Measurements from ENCODE around the gene SLC9A9.

Gene SLC9A9

GRCh38 chr3:143255739-143256138, 592.5 kb downstream of the SLC9A9 start:
- Histone ChIP-seq H3K4me3 (ENCODE audit: low read length) (no peak overlapping the region), H3K9ac (ENCODE audit: low read depth, low read length) (no peak overlapping the region), H3K36me3 (ENCODE audit: insufficient read depth, low read length) (no peaks in the 10 kb centered on the region), H3K4me2 (ENCODE audit: low read length) (no peak overlapping the region), H3K9me3 (replicated peaks; ENCODE audit: low read length) (no peaks in the 10 kb centered on the region), H3K4me1 (ENCODE audit: control insufficient read depth, insufficient read depth, low read length) (peaks cover 6% of the 10 kb centered on the region), H3K27me3 (ENCODE audit: control insufficient read depth, insufficient read depth, low read length) (no peaks in the 10 kb centered on the region)

GRCh38 chr3:143252931-143253330, 595.3 kb downstream of the SLC9A9 start:
- no peaks in the 10 kb centered on the region for H3K36me3 ChIP-seq (ENCODE audit: insufficient read depth, low read length)
- H3K4me1 ChIP-seq (ENCODE audit: control insufficient read depth, insufficient read depth, low read length) = peaks cover 6% of the 10 kb centered on the region
- H3K9ac ChIP-seq (ENCODE audit: low read depth, low read length) = peak overlapping the region; percentile 5
- no peaks in the 10 kb centered on the region for H3K9me3 ChIP-seq (replicated peaks; ENCODE audit: low read length)
- H3K27me3 ChIP-seq (ENCODE audit: control insufficient read depth, insufficient read depth, low read length) = no peaks in the 10 kb centered on the region
- H3K4me3 ChIP-seq (ENCODE audit: low read length) = no peak overlapping the region
- H3K4me2 ChIP-seq (ENCODE audit: low read length) = no peak overlapping the region

DNA sequence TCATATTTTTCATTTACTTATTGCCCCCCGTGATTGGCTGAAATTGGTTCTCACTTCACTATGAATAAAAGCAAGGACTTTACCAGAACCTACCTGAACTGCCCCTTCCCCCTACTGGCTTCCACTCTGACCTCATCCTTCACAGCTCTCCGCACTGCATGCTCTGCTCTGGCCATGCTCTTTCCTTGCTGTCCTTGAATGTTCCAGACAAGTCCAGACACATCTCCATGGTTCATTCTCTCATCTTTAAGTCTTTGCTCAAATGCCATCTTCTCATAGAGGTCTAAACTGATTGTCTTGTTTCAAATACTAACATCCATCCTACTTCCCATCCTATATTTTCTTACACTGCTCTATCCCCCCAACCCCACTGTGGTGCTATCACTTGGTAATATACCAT, 599.3 kb downstream of the SLC9A9 start:
- peaks cover 6% of the 10 kb centered on the region for H3K4me1 ChIP-seq (ENCODE audit: control insufficient read depth, insufficient read depth, low read length)
- H3K9ac ChIP-seq (ENCODE audit: low read depth, low read length) = no peak overlapping the region
- H3K27me3 ChIP-seq (ENCODE audit: control insufficient read depth, insufficient read depth, low read length) = no peaks in the 10 kb centered on the region
- no peaks in the 10 kb centered on the region for H3K36me3 ChIP-seq (ENCODE audit: insufficient read depth, low read length)
- H3K4me2 ChIP-seq (ENCODE audit: low read length) = no peak overlapping the region
- no peaks in the 10 kb centered on the region for H3K9me3 ChIP-seq (replicated peaks; ENCODE audit: low read length)
- H3K4me3 ChIP-seq (ENCODE audit: low read length) = no peak overlapping the region

GRCh38 chr3:143247073-143247472, 601.2 kb downstream of the SLC9A9 start:
- H3K36me3 ChIP-seq (ENCODE audit: insufficient read depth, low read length) = no peaks in the 10 kb centered on the region
- H3K27me3 ChIP-seq (ENCODE audit: control insufficient read depth, insufficient read depth, low read length) = no peaks in the 10 kb centered on the region
- H3K4me1 ChIP-seq (ENCODE audit: control insufficient read depth, insufficient read depth, low read length) = peaks cover 6% of the 10 kb centered on the region
- H3K4me2 ChIP-seq (ENCODE audit: low read length) = no peak overlapping the region
- no peak overlapping the region for H3K4me3 ChIP-seq (ENCODE audit: low read length)
- H3K9ac ChIP-seq (ENCODE audit: low read depth, low read length) = no peak overlapping the region
- no peaks in the 10 kb centered on the region for H3K9me3 ChIP-seq (replicated peaks; ENCODE audit: low read length)

GRCh38 chr3:143245692-143246091, 602.6 kb downstream of the SLC9A9 start:
- Histone ChIP-seq H3K36me3 (ENCODE audit: insufficient read depth, low read length) (no peaks in the 10 kb centered on the region), H3K4me2 (ENCODE audit: low read length) (no peak overlapping the region), H3K9me3 (replicated peaks; ENCODE audit: low read length) (no peaks in the 10 kb centered on the region), H3K27me3 (ENCODE audit: control insufficient read depth, insufficient read depth, low read length) (no peaks in the 10 kb centered on the region), H3K4me3 (ENCODE audit: low read length) (no peak overlapping the region), H3K4me1 (ENCODE audit: control insufficient read depth, insufficient read depth, low read length) (peaks cover 17% of the 10 kb centered on the region), H3K9ac (ENCODE audit: low read depth, low read length) (no peak overlapping the region)

- no peaks in the 10 kb centered on the region for H3K9me3 ChIP-seq (replicated peaks; ENCODE audit: low read length)
- no peaks in the 10 kb centered on the region for H3K27me3 ChIP-seq (ENCODE audit: control insufficient read depth, insufficient read depth, low read length)
- no peaks in the 10 kb centered on the region for H3K36me3 ChIP-seq (ENCODE audit: insufficient read depth, low read length)
- H3K4me2 ChIP-seq (ENCODE audit: low read length) = no peak overlapping the region
- no peak overlapping the region for H3K9ac ChIP-seq (ENCODE audit: low read depth, low read length)
- no peak overlapping the region for H3K4me3 ChIP-seq (ENCODE audit: low read length)
- peaks cover 19% of the 10 kb centered on the region for H3K4me1 ChIP-seq (ENCODE audit: control insufficient read depth, insufficient read depth, low read length)
Measured at GRCh38 chr3:143244516-143245063, 603.7 kb downstream of the SLC9A9 start.

DNA sequence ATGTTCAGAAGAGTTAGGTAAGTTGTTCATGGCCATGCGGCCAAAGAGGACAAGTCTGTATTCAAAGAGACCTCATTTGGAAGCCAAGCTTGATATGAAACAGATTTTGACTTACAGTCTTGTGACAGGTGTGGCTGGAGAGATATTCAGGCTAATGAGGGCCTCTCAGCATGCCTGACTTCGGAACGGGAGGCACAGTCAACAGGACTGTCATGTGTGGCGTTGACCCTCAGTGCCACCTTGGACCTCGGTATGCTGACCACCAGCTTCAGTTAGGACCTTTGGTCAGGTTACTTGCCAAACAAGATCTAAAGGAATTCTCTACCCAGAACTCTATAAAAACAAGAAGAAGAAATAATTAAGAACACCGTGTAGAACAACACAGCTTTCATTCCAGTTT, 604.6 kb downstream of the SLC9A9 start:
- Histone ChIP-seq H3K27me3 (ENCODE audit: control insufficient read depth, insufficient read depth, low read length) (no peaks in the 10 kb centered on the region), H3K4me2 (ENCODE audit: low read length) (no peak overlapping the region)

GRCh38 chr3:143242691-143243090, 605.6 kb downstream of the SLC9A9 start:
- Histone ChIP-seq H3K9me3 (replicated peaks; ENCODE audit: low read length) (no peaks in the 10 kb centered on the region), H3K4me3 (ENCODE audit: low read length) (no peak overlapping the region), H3K9ac (ENCODE audit: low read depth, low read length) (no peak overlapping the region), H3K36me3 (ENCODE audit: insufficient read depth, low read length) (no peaks in the 10 kb centered on the region), H3K27me3 (ENCODE audit: control insufficient read depth, insufficient read depth, low read length) (no peaks in the 10 kb centered on the region), H3K4me1 (ENCODE audit: control insufficient read depth, insufficient read depth, low read length) (peaks cover 24% of the 10 kb centered on the region), H3K4me2 (ENCODE audit: low read length) (no peak overlapping the region)

More for the DNA sequence above, 604.6 kb downstream of the SLC9A9 start:
- Histone ChIP-seq H3K36me3 (ENCODE audit: insufficient read depth, low read length) (no peaks in the 10 kb centered on the region), H3K9ac (ENCODE audit: low read depth, low read length) (no peak overlapping the region), H3K9me3 (replicated peaks; ENCODE audit: low read length) (no peaks in the 10 kb centered on the region), H3K4me3 (ENCODE audit: low read length) (no peak overlapping the region), H3K4me1 (ENCODE audit: control insufficient read depth, insufficient read depth, low read length) (peaks cover 24% of the 10 kb centered on the region)

DNA sequence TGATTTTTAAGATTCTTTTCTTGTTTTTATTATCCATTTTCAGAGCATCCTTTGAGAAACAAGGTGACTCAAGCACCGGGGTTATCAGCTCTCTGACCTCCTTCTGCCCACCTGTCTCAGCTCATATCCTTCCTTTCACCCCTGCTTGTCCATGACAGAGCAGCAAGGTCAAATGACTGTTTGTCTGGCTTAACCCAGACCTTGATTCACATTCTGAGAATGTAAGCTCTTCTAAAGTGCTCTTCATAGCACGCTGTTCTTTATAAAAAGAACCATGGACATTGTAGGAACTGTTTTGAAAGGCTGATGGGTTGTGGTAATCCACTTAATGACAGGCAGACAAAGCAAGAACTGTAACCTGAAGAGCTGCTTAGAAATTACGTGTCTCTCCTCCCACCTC, 606.2 kb downstream of the SLC9A9 start:
- Histone ChIP-seq H3K36me3 (ENCODE audit: insufficient read depth, low read length) (no peaks in the 10 kb centered on the region), H3K9me3 (replicated peaks; ENCODE audit: low read length) (no peaks in the 10 kb centered on the region), H3K4me2 (ENCODE audit: low read length) (no peak overlapping the region), H3K4me3 (ENCODE audit: low read length) (no peak overlapping the region), H3K27me3 (ENCODE audit: control insufficient read depth, insufficient read depth, low read length) (no peaks in the 10 kb centered on the region), H3K4me1 (ENCODE audit: control insufficient read depth, insufficient read depth, low read length) (peaks cover 24% of the 10 kb centered on the region), H3K9ac (ENCODE audit: low read depth, low read length) (no peak overlapping the region)

GRCh38 chr3:143241481-143241951, 606.8 kb downstream of the SLC9A9 start:
- H3K9me3 ChIP-seq (replicated peaks; ENCODE audit: low read length) = no peaks in the 10 kb centered on the region
- no peak overlapping the region for H3K4me3 ChIP-seq (ENCODE audit: low read length)
- H3K36me3 ChIP-seq (ENCODE audit: insufficient read depth, low read length) = no peaks in the 10 kb centered on the region
- H3K4me2 ChIP-seq (ENCODE audit: low read length) = no peak overlapping the region
- no peaks in the 10 kb centered on the region for H3K27me3 ChIP-seq (ENCODE audit: control insufficient read depth, insufficient read depth, low read length)
- peaks cover 24% of the 10 kb centered on the region for H3K4me1 ChIP-seq (ENCODE audit: control insufficient read depth, insufficient read depth, low read length)
- H3K9ac ChIP-seq (ENCODE audit: low read depth, low read length) = no peak overlapping the region

DNA sequence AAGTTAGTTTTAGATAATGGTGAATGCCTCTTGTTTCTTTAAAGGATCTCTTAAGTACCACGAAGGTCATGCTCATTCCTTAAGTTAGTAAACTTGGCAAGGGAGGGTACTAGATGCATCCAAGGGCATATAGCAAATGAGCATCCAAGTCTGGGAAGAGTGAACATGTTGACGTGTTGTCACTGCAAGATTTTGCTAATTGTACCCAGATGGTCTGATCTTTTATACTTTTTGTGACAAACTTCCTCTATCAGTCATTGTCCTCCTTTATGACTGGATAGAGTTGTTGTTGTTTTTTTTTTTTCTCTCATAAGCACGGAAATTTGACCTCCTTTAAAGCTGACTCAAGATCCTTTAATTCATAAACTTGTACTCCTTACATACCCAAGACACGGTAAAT, 607.4 kb downstream of the SLC9A9 start:
- no peak overlapping the region for H3K4me2 ChIP-seq (ENCODE audit: low read length)
- H3K9ac ChIP-seq (ENCODE audit: low read depth, low read length) = no peak overlapping the region

DNA sequence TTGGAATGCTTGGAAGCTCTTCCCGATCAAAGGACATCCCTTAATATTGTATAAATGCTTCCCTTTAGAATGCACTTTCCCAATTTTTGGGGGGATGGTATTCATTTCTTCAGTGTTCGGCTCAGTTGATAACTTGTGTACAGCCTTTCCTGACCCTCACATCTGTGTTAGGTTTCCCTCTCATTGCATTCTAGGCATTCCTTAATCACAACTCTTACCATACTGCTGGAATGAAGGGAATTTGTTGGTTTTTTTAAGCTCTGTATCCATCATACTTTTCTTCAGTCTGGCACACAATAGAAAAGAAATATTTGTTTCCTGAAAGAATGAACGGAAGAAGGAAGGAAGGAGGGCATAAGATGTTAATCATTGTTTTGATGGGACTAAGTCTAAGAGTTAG, 609.2 kb downstream of the SLC9A9 start:
- H3K36me3 ChIP-seq (ENCODE audit: insufficient read depth, low read length) = no peaks in the 10 kb centered on the region
- H3K27me3 ChIP-seq (ENCODE audit: control insufficient read depth, insufficient read depth, low read length) = no peaks in the 10 kb centered on the region
- H3K4me1 ChIP-seq (ENCODE audit: control insufficient read depth, insufficient read depth, low read length) = peaks cover 24% of the 10 kb centered on the region
- H3K9ac ChIP-seq (ENCODE audit: low read depth, low read length) = no peak overlapping the region
- H3K4me2 ChIP-seq (ENCODE audit: low read length) = no peak overlapping the region
- H3K9me3 ChIP-seq (replicated peaks; ENCODE audit: low read length) = no peaks in the 10 kb centered on the region
- no peak overlapping the region for H3K4me3 ChIP-seq (ENCODE audit: low read length)

More for the DNA sequence above, 607.4 kb downstream of the SLC9A9 start:
- no peaks in the 10 kb centered on the region for H3K27me3 ChIP-seq (ENCODE audit: control insufficient read depth, insufficient read depth, low read length)
- H3K4me3 ChIP-seq (ENCODE audit: low read length) = no peak overlapping the region
- H3K36me3 ChIP-seq (ENCODE audit: insufficient read depth, low read length) = no peaks in the 10 kb centered on the region
- peaks cover 24% of the 10 kb centered on the region for H3K4me1 ChIP-seq (ENCODE audit: control insufficient read depth, insufficient read depth, low read length)
- no peaks in the 10 kb centered on the region for H3K9me3 ChIP-seq (replicated peaks; ENCODE audit: low read length)

Data from skeletal muscle satellite cell (primary cell).